ENCODE data around the gene CENPS.

DNA sequence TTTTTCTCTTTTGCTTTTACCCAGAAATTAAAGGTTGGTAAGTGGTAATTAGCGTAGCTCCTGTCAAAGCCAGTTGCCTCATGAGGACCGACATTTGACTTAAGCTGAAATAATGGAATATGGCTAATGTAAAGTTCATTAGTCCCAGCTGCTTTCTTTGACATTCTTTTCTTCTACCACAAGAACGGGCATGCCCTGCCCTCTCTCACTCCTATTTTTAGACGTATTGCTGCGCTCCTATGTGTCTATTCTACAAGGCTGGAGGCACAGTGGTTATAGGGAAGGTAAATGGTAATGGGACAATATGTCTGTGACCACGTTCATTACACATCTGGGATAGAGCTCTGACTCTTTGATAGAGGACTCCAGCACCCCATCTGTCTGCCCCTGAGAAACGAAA lies 26.4 kb downstream of the CENPS start:
- TF ChIP-seq POU6F1 (CRISPR knock-in tag; IDR thresholded peaks at IDR 0.05; ENCODE audit: borderline replicate concordance, low read depth) (no peak), CSDC2 (CRISPR knock-in tag; IDR thresholded peaks at IDR 0.05) (no peak), RARB (CRISPR knock-in tag; IDR thresholded peaks at IDR 0.05) (no peak), ARNTL (CRISPR knock-in tag; IDR thresholded peaks at IDR 0.05; ENCODE audit: borderline replicate concordance, low read depth) (no peak), ZFP30 (CRISPR knock-in tag; IDR thresholded peaks at IDR 0.05) (no peak), SNAI2 (CRISPR knock-in tag; IDR thresholded peaks at IDR 0.05) (no peak), OSR1 (CRISPR knock-in tag; IDR thresholded peaks at IDR 0.05) (no peak), ESRRG (CRISPR knock-in tag; IDR thresholded peaks at IDR 0.05) (no peak), CSRNP3 (CRISPR knock-in tag; IDR thresholded peaks at IDR 0.05) (no peak)
- TF ChIP-seq, protein P1, sequence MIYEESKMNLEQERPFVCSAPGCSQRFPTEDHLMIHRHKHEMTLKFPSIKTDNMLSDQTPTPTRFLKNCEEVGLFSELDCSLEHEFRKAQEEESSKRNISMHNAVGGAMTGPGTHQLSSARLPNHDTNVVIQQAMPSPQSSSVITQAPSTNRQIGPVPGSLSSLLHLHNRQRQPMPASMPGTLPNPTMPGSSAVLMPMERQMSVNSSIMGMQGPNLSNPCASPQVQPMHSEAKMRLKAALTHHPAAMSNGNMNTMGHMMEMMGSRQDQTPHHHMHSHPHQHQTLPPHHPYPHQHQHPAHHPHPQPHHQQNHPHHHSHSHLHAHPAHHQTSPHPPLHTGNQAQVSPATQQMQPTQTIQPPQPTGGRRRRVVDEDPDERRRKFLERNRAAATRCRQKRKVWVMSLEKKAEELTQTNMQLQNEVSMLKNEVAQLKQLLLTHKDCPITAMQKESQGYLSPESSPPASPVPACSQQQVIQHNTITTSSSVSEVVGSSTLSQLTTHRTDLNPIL (CRISPR knock-in tag; IDR thresholded peaks at IDR 0.05; ENCODE audit: low read depth), result no peak
- TF ChIP-seq, protein P2, sequence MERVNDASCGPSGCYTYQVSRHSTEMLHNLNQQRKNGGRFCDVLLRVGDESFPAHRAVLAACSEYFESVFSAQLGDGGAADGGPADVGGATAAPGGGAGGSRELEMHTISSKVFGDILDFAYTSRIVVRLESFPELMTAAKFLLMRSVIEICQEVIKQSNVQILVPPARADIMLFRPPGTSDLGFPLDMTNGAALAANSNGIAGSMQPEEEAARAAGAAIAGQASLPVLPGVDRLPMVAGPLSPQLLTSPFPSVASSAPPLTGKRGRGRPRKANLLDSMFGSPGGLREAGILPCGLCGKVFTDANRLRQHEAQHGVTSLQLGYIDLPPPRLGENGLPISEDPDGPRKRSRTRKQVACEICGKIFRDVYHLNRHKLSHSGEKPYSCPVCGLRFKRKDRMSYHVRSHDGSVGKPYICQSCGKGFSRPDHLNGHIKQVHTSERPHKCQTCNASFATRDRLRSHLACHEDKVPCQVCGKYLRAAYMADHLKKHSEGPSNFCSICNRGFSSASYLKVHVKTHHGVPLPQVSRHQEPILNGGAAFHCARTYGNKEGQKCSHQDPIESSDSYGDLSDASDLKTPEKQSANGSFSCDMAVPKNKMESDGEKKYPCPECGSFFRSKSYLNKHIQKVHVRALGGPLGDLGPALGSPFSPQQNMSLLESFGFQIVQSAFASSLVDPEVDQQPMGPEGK (CRISPR knock-in tag; IDR thresholded peaks at IDR 0.05; ENCODE audit: borderline replicate concordance), result no peak

Measured in SK-N-SH treated with all-trans-retinoic acid at 6 μM for 48 hours (cell line).